ENCODE measurements around the gene ZNF384. TPM values are rescaled to one million over a fixed set of nuclear protein-coding genes. Genes with fewer than 3 reads are reported as not detected.

Gene ZNF384
- polyA plus RNA-seq, 1 donor (not counting 4 experiments of a cell fraction or from before 2014, with no cell fraction given): 29.0 TPM

GRCh38 chr12:6672143-6672542 lies 17.0 kb downstream of the ZNF384 start:
- Histone ChIP-seq H3K27me3 (ENCODE audit: control insufficient read depth, extremely low read depth, insufficient read depth, low read length) (no peaks in the 10 kb centered on the region), H3K4me1 (ENCODE audit: control insufficient read depth, extremely low read depth, insufficient read depth, low read length) (no peaks in the 10 kb centered on the region), H3K4me2 (ENCODE audit: control insufficient read depth, extremely low read depth, insufficient read depth, low read depth, low read length) (no peak overlapping the region), H3K9ac (ENCODE audit: control insufficient read depth, extremely low read depth, insufficient read depth, low read length) (no peak overlapping the region), H4K20me1 (ENCODE audit: control insufficient read depth, extremely low read depth, insufficient read depth, low read length) (no peaks in the 10 kb centered on the region), H3K27ac (ENCODE audit: control insufficient read depth, insufficient read depth, low read length) (no peak overlapping the region), H2AFZ (ENCODE audit: control insufficient read depth, low read length) (no peak overlapping the region), H3K36me3 (ENCODE audit: control insufficient read depth in 2 of 2, extremely low read depth in 1 of 2, insufficient read depth in 2 of 2, low read length in 2 of 2) (peaks cover 43 to 47% of the 10 kb centered on the region in 2 experiments), H3K79me2 (ENCODE audit: control insufficient read depth, insufficient read depth, low read length) (no peaks in the 10 kb centered on the region), H3K4me3 (ENCODE audit: control insufficient read depth in 2 of 3, extremely low read depth in 1 of 3, insufficient read depth in 2 of 3, low read depth in 1 of 3, low read length in 3 of 3) (no peak overlapping the region), H3K9me1 (ENCODE audit: control insufficient read depth, extremely low read depth, insufficient read depth, low read length) (no peaks in the 10 kb centered on the region), H3K9me3 (ENCODE audit: control insufficient read depth, low read depth, low read length) (no peaks in the 10 kb centered on the region)
- DNase-seq (ENCODE audit: low read depth, low spot score): no peak
- dilution Hi-C loops (cut with MboI; ENCODE audit: extremely low pct_ligation_motif_present, low sequenced_read_pairs): no loop called here
- no peak for FAIRE-seq
- TF ChIP-seq EZH2 (IDR thresholded peaks at IDR 0.05; ENCODE audit: low read length): no peak
- no peak for TF ChIP-seq CTCF (optimal IDR thresholded peaks at IDR 0.05 in 1 of 3, IDR thresholded peaks at IDR 0.05 in 1 of 3, conservative IDR thresholded peaks at IDR 0.05 in 1 of 3; ENCODE audit: extremely low read depth in 1 of 3, insufficient read depth in 2 of 3, low read length in 3 of 3)

GRCh38 chr12:6667559-6668210 lies 21.5 kb downstream of the ZNF384 start:
- Histone ChIP-seq H4K20me1 (ENCODE audit: control insufficient read depth, extremely low read depth, insufficient read depth, low read length) (no peaks in the 10 kb centered on the region), H3K9ac (ENCODE audit: control insufficient read depth, extremely low read depth, insufficient read depth, low read length) (no peak overlapping the region), H3K4me1 (ENCODE audit: control insufficient read depth, extremely low read depth, insufficient read depth, low read length) (no peaks in the 10 kb centered on the region), H3K9me1 (ENCODE audit: control insufficient read depth, extremely low read depth, insufficient read depth, low read length) (no peaks in the 10 kb centered on the region), H3K27me3 (ENCODE audit: control insufficient read depth, extremely low read depth, insufficient read depth, low read length) (no peaks in the 10 kb centered on the region), H3K79me2 (ENCODE audit: control insufficient read depth, insufficient read depth, low read length) (peaks cover 1% of the 10 kb centered on the region), H3K36me3 (ENCODE audit: control insufficient read depth in 2 of 2, extremely low read depth in 1 of 2, insufficient read depth in 2 of 2, low read length in 2 of 2) (peaks cover 34 to 40% of the 10 kb centered on the region in 2 experiments), H2AFZ (ENCODE audit: control insufficient read depth, low read length) (no peak overlapping the region), H3K4me3 (ENCODE audit: control insufficient read depth in 2 of 3, extremely low read depth in 1 of 3, insufficient read depth in 2 of 3, low read depth in 1 of 3, low read length in 3 of 3) (no peak overlapping the region), H3K4me2 (ENCODE audit: control insufficient read depth, extremely low read depth, insufficient read depth, low read depth, low read length) (no peak overlapping the region), H3K27ac (ENCODE audit: control insufficient read depth, insufficient read depth, low read length) (no peak overlapping the region), H3K9me3 (ENCODE audit: control insufficient read depth, low read depth, low read length) (no peaks in the 10 kb centered on the region)
- no peak for TF ChIP-seq EZH2 (IDR thresholded peaks at IDR 0.05; ENCODE audit: low read length)
- TF ChIP-seq CTCF (optimal IDR thresholded peaks at IDR 0.05 in 1 of 3, IDR thresholded peaks at IDR 0.05 in 1 of 3, conservative IDR thresholded peaks at IDR 0.05 in 1 of 3; ENCODE audit: extremely low read depth in 1 of 3, insufficient read depth in 2 of 3, low read length in 3 of 3): peak; percentile 50 to 55 (median 55)
- FAIRE-seq: no peak
- dilution Hi-C loops (cut with MboI; ENCODE audit: extremely low pct_ligation_motif_present, low sequenced_read_pairs): no loop called here
- DNase-seq (ENCODE audit: low read depth, low spot score): no peak
